ENCODE data around the gene UHRF2. TPM values are rescaled to one million over a fixed set of nuclear protein-coding genes. Genes with fewer than 3 reads are reported as not detected.
"Not testable (repeated sequence)": the region's sequence is repeated elsewhere in the genome, so short reads cannot be mapped to it uniquely, and the experiment has no call there.

Gene UHRF2, protein sequence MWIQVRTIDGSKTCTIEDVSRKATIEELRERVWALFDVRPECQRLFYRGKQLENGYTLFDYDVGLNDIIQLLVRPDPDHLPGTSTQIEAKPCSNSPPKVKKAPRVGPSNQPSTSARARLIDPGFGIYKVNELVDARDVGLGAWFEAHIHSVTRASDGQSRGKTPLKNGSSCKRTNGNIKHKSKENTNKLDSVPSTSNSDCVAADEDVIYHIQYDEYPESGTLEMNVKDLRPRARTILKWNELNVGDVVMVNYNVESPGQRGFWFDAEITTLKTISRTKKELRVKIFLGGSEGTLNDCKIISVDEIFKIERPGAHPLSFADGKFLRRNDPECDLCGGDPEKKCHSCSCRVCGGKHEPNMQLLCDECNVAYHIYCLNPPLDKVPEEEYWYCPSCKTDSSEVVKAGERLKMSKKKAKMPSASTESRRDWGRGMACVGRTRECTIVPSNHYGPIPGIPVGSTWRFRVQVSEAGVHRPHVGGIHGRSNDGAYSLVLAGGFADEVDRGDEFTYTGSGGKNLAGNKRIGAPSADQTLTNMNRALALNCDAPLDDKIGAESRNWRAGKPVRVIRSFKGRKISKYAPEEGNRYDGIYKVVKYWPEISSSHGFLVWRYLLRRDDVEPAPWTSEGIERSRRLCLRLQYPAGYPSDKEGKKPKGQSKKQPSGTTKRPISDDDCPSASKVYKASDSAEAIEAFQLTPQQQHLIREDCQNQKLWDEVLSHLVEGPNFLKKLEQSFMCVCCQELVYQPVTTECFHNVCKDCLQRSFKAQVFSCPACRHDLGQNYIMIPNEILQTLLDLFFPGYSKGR
- total RNA-seq, result 46.4 and 54.0 TPM in 2 replicates

DNA sequence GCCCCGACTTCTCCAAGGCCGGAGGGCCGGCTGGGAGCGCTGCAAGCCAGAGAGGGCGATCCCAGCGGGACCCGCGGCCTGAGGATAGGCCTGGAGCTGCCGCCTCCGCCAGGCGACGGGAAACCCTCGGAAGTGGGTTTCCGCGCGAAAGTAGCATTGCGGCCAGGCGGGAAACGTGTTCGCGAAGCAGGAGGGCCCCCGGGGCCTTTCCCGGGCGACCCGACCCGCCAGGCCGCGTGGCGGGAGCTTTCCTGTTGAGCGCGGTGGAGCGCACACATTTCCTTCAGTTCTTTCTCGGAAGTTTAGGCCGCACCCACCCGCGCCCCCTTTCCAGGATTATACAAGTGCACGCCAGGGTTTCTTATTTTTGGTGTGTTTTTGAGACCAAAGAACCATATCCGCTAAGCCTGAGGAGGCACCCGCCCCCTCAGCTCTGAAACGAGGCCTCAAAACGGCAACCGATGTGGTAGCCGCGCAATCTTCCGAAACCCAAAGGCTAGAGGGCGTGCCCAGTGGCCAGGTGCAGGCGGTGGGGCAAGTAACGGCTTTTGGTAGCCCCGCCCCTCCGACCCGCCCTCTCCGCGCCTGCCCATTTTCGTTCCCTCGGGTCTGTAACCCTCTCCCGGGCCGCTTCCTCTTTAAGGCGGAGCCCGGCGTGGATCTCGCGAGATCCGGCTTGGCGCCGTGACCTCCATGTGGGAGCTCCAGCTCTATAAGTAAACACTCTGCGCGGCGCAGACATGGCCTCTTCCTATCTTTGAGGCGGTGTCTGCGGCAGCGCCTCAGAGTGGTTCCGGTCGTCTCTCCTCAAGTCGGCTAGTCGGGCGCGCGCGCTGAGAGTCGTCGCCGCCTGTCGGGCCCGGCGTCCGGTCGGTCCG, at the start of gene UHRF2:
UHRF2 (plus strand) TSS at position 713 of the 878 bp plus-strand sequence. CDS start 292 bp downstream, outside the sequence.
- H3K4me3 ChIP-seq (ENCODE audit: low read depth, low read length), result peak within 1 kb of the TSS; percentile 85
- peak; percentile 98 for DNase-seq (ENCODE audit: low read depth)
- TF ChIP-seq, protein P1, sequence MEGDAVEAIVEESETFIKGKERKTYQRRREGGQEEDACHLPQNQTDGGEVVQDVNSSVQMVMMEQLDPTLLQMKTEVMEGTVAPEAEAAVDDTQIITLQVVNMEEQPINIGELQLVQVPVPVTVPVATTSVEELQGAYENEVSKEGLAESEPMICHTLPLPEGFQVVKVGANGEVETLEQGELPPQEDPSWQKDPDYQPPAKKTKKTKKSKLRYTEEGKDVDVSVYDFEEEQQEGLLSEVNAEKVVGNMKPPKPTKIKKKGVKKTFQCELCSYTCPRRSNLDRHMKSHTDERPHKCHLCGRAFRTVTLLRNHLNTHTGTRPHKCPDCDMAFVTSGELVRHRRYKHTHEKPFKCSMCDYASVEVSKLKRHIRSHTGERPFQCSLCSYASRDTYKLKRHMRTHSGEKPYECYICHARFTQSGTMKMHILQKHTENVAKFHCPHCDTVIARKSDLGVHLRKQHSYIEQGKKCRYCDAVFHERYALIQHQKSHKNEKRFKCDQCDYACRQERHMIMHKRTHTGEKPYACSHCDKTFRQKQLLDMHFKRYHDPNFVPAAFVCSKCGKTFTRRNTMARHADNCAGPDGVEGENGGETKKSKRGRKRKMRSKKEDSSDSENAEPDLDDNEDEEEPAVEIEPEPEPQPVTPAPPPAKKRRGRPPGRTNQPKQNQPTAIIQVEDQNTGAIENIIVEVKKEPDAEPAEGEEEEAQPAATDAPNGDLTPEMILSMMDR (IDR thresholded peaks at IDR 0.05; ENCODE audit: insufficient read depth, low read depth, low read length), result no peak

DNA sequence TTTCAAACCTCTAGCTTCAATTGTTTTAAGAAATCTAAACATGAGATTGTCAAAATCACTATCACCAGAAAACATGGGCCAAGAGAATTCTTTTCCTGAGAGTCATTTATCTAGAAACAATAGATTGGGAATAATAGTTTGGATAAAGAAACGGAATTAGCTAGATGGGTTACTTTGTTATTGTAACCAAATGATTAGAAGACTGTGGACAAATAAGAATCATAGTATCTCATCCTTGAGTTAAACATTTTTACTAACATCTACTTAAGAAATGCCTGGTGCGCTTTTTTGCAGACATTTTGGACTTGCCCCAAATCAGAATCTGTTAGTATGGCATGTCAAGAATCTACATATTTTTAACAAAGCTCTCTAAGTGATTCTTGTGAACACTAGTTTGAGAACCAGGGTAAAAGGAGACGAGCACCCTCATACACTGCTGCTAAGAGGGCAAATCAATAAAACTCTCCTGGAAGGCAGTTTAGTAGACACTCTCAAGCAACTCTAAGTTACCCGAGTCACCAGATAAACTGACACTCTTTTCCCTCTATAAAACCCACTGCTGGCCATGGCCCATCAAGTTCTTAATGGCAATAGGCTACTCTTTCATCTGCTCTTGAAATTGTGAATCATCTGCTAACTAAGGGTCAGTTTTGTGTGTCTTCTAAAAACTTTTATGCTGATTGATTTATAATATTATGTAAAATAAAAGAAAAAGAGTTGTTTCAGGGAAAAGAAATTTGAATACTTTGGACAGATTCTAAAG, 45.7 kb upstream of the UHRF2 start:
- no peak overlapping the region for H3K4me3 ChIP-seq (ENCODE audit: low read depth, low read length)
- TF ChIP-seq, protein P1 (IDR thresholded peaks at IDR 0.05; ENCODE audit: insufficient read depth, low read depth, low read length), result no peak

DNA sequence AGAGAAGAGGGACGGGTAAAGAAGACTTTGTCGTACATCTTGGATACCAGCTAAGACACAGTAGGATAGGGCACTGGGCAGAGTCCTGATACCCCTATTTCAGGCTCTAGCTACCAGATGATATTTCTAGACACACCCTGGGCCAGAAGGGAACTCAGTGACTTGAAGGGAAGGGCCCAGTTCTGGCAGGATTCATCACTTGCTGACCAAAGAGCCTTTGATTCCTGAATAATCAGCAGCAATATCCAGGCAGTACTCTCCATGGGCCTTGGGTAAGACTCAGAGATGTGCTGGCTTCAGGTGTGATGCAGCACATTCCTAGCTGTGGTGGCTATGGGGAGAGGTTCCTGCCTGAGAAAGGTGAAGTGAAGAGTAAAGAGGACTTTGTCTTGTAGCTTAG, 44.2 kb upstream of the UHRF2 start:
- TF ChIP-seq, protein P1 (IDR thresholded peaks at IDR 0.05; ENCODE audit: insufficient read depth, low read depth, low read length), result no peak
- no peak overlapping the region for H3K4me3 ChIP-seq (ENCODE audit: low read depth, low read length)
- DNase-seq (ENCODE audit: low read depth), result no peak

More for the DNA sequence above, 45.7 kb upstream of the UHRF2 start:
- no peak for DNase-seq (ENCODE audit: low read depth)

DNA sequence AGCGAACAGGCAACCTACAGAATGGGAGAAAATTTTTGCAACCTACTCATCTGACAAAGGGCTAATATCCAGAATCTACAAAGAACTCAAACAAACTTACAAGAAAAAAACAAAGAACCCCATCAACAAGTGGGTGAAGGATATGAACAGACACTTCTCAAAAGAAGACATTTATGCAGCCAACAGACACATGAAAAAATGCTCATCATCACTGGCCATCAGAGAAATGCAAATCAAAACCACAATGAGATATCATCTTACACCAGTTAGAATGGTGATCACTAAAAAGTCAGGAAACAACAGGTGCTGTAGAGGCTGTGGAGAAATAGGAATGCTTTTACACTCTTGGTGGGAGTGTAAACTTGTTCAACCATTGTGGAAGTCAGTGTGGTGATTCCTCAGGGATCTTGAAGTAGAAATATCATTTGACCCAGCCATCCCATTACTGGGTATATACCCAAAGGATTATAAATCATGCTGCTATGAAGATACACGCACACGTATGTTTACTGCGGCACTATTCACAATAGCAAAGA, 31.5 kb upstream of the UHRF2 start:
- DNase-seq (ENCODE audit: low read depth); H3K4me3 ChIP-seq (ENCODE audit: low read depth, low read length): not testable (repeated sequence)

DNA sequence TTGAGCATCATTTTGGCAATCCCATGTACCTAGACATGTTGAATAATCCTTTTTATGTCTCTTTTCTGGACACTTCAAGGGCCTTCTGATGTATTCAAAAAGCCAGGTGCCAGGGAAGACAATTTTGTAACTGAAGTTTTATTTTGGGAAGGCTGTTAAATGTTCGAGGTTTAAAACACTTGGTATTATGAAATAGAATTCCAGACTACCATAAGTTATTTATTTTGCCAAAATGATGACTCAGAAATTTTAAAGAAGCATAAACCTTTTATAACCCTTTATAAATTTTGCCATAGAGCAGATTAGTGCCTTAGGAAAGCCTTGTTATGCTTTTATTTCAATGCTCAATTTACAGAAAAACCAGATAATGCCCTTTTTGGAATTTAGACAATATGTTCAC, 30.3 kb upstream of the UHRF2 start:
- no peak overlapping the region for H3K4me3 ChIP-seq (ENCODE audit: low read depth, low read length)
- TF ChIP-seq, protein P1 (IDR thresholded peaks at IDR 0.05; ENCODE audit: insufficient read depth, low read depth, low read length), result no peak
- peak; percentile 55 for DNase-seq (ENCODE audit: low read depth)

DNA sequence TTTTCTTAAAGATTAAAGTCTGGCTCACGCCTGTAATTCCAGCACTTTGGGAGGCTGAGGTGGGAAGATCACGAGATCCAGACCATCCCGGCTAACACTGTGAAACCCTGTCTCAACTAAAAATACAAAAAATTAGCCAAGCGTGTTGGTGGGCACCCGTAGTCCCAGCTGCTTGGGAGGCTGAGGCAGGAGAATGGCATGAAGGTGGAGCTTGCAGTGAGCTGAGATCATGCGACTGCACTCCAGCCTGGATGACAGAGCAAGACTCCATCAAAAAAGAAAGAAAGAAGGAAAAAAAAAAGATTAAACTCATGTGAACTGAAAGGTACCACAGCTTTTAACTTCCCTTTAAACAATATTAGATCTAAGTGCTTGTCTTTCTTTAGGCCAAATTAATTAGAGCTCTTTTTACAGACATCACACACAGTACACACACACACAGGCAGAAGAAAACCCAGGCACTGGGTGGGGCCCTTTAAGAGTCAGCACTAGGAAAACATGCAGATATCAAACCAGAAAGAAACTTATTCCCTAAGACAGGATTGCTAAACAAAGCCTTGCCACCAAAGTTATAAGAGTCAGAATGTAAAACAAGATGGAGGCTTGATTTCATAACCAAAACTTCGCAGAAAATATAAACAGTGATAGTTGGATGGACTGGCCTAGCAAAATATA, 29.3 kb upstream of the UHRF2 start:
- TF ChIP-seq, protein P1 (IDR thresholded peaks at IDR 0.05; ENCODE audit: insufficient read depth, low read depth, low read length), result no peak
- peak; percentile 60 for DNase-seq (ENCODE audit: low read depth)
- H3K4me3 ChIP-seq (ENCODE audit: low read depth, low read length), result no peak overlapping the region

All from fibroblast of villous mesenchyme (primary cell).